ENCODE data around the gene DNPEP.
"Not testable (repeated sequence)": the region's sequence is repeated elsewhere in the genome, so short reads cannot be mapped to it uniquely, and the experiment has no call there.

DNPEP gene

GRCh38 chr2:219400562-219400961 is 12.8 kb upstream of the DNPEP start:
- DNase-seq (ENCODE audit: low read depth), result no peak

- no peak for DNase-seq (ENCODE audit: low read depth)
Measured at GRCh38 chr2:219399716-219400478, 12.2 kb upstream of the DNPEP start.

- DNase-seq (ENCODE audit: low read depth), result no peak
Measured at GRCh38 chr2:219398721-219399363, 11.1 kb upstream of the DNPEP start.

- DNase-seq (ENCODE audit: low read depth), result no peak
Measured at GRCh38 chr2:219396863-219397457, 9.2 kb upstream of the DNPEP start.

- no peak for DNase-seq (ENCODE audit: low read depth)
Measured at GRCh38 chr2:219395609-219396008, 7.9 kb upstream of the DNPEP start.

GRCh38 chr2:219395056-219395455 is 7.3 kb upstream of the DNPEP start:
- not testable (repeated sequence) for DNase-seq (ENCODE audit: low read depth)

GRCh38 chr2:219392754-219393153 is 5.0 kb upstream of the DNPEP start:
- no peak for DNase-seq (ENCODE audit: low read depth)

GRCh38 chr2:219388907-219389156 is 1.1 kb upstream of the DNPEP start:
- no peak for DNase-seq (ENCODE audit: low read depth)

- peak; percentile 99 for DNase-seq (ENCODE audit: low read depth)
Measured at GRCh38 chr2:219388121-219388906, 602 bp upstream of the DNPEP start.

GRCh38 chr2:219386532-219387280 is 1.0 kb downstream of the DNPEP start:
- no peak for DNase-seq (ENCODE audit: low read depth)

- DNase-seq (ENCODE audit: low read depth), result no peak
Measured at GRCh38 chr2:219385958-219386520, 1.7 kb downstream of the DNPEP start.

GRCh38 chr2:219384859-219385258 is 2.9 kb downstream of the DNPEP start:
- no peak for DNase-seq (ENCODE audit: low read depth)

- DNase-seq (ENCODE audit: low read depth), result no peak
Measured at GRCh38 chr2:219384083-219384713, 3.5 kb downstream of the DNPEP start.

GRCh38 chr2:219381448-219381847 is 6.3 kb downstream of the DNPEP start:
- DNase-seq (ENCODE audit: low read depth), result no peak

- DNase-seq (ENCODE audit: low read depth), result no peak
Measured at GRCh38 chr2:219380926-219381325, 6.8 kb downstream of the DNPEP start.

GRCh38 chr2:219378163-219378851 is 9.4 kb downstream of the DNPEP start:
- DNase-seq (ENCODE audit: low read depth), result no peak

GRCh38 chr2:219369447-219369861 is 18.3 kb downstream of the DNPEP start:
- DNase-seq (ENCODE audit: low read depth), result no peak

- no peak for DNase-seq (ENCODE audit: low read depth)
Measured at GRCh38 chr2:219368690-219369191, 19.0 kb downstream of the DNPEP start.

- DNase-seq (ENCODE audit: low read depth), result no peak
Measured at GRCh38 chr2:219362524-219363164, 25.1 kb downstream of the DNPEP start.

- DNase-seq (ENCODE audit: low read depth), result no peak
Measured at GRCh38 chr2:219362072-219362471, 25.6 kb downstream of the DNPEP start.

Data from activated gamma-delta T cell treated with anti-CD3 and anti-CD28 coated beads, Interleukin-2, amount 50 U/mL, for 16 hours (primary cell).